ENCODE data around the gene KRT78.

DNA sequence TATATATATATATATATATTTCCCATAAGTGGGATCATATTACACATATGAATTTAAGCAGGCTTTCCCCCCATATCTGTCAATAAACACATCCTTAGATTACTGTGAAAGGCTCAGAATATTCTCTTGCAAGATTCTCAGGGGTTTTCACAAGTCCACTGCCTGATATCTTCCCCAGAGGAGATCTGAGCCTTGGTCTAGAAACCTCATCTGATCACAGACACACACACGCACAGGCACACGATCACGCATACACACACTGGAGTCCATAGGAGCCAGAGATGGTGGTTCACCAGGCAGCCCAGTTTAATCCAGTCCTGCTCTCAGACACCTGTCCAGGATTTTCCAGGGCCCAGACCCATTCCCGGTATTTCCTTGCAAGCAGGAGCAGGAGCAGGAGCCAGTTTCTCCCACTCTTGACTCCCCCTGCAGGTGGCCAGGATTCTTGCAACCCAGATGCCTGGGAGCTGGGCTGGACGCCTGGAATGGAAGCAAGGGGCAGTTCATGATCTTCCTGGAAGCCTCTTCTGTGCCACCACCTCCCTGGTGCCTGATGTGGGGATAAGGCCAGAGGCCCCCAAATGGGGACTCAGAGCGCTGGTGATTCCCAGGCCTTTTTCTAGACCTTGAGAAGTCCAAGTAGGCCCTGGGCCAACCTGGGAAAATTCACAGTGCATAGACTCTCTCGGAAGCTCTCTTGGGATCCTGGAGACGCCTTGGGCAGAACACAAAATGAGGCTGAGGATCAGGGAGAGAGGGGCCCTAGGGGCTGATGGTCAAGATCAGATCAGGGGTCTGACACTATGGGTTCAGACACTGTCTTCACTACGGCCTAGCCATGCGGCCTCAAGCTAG lies 16.5 kb upstream of the KRT78 start:
- TF ChIP-seq CREB1 (CRISPR knock-in tag; IDR thresholded peaks at IDR 0.05), result no peak
- TF ChIP-seq, protein P1, sequence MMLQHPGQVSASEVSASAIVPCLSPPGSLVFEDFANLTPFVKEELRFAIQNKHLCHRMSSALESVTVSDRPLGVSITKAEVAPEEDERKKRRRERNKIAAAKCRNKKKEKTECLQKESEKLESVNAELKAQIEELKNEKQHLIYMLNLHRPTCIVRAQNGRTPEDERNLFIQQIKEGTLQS (CRISPR knock-in tag; conservative IDR thresholded peaks at IDR 0.05), result no peak
- TF ChIP-seq, protein P2, sequence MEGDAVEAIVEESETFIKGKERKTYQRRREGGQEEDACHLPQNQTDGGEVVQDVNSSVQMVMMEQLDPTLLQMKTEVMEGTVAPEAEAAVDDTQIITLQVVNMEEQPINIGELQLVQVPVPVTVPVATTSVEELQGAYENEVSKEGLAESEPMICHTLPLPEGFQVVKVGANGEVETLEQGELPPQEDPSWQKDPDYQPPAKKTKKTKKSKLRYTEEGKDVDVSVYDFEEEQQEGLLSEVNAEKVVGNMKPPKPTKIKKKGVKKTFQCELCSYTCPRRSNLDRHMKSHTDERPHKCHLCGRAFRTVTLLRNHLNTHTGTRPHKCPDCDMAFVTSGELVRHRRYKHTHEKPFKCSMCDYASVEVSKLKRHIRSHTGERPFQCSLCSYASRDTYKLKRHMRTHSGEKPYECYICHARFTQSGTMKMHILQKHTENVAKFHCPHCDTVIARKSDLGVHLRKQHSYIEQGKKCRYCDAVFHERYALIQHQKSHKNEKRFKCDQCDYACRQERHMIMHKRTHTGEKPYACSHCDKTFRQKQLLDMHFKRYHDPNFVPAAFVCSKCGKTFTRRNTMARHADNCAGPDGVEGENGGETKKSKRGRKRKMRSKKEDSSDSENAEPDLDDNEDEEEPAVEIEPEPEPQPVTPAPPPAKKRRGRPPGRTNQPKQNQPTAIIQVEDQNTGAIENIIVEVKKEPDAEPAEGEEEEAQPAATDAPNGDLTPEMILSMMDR (IDR thresholded peaks at IDR 0.05), result peak; percentile 78
- TF ChIP-seq GTF2I (CRISPR knock-in tag; conservative IDR thresholded peaks at IDR 0.05), result no peak

Data from WTC11 (cell line).